Measurements from ENCODE around the gene HNRNPL.
"Not testable (repeated sequence)": the region's sequence is repeated elsewhere in the genome, so short reads cannot be mapped to it uniquely, and the experiment has no call there.

Gene HNRNPL

DNA sequence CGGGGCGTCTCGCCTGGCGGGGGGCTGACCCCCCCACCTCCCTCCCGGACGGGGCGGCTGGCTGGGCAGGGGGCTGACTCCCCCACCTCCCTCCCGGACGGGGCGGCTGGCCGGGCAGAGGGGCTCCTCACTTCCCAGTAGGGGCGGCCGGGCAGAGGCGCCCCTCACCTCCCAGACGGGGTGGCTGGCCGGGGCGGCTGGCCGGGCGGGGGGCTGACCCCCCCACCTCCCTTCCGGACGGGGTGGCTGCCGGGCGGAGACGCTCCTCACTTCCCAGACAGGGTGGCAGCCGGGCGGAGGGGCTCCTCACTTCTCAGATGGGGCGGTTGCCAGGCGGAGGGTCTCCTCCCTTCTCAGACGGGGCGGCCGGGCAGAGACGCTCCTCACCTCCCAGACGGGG is 52.0 kb downstream of the HNRNPL start:
- not testable (repeated sequence) for DNase-seq

DNA sequence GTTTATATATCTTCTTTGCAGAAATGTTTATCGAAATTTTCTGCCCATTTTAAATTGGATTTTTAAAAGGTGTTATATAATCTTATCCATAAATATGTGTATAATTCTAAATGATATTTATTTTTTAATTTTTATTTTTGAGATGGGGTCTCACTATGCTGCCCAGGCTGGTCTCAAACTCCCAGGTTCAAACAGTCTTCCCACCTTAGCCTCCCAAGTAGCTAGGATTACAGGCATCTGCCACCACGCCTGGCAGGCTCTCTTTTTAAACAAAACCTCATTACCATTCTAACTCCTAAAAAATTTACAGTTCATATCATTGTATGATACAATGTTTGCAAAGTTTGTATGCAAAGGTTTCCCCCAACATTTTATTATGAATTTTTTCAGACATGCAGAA is 53.6 kb downstream of the HNRNPL start:
- no peak for DNase-seq

DNA sequence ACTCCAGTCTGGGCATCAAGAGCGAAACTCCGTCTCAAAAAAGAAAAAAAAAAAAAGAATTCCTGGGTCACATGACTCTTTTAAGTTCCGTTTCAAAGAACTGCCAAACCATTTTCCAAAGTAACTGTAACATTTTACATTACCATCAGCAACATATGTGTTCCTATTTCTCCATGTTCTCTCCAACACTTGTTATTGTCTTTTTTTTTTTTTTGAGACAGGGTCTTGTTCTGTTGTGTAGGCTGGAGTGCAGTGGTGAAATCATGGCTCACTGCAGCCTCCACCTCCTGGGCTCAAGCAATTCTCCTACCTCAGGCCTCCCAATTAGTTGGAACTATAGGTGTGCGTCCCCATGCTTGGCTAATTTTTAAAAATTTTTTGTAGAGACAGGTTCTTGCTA is 54.2 kb downstream of the HNRNPL start:
- DNase-seq = no peak

DNA sequence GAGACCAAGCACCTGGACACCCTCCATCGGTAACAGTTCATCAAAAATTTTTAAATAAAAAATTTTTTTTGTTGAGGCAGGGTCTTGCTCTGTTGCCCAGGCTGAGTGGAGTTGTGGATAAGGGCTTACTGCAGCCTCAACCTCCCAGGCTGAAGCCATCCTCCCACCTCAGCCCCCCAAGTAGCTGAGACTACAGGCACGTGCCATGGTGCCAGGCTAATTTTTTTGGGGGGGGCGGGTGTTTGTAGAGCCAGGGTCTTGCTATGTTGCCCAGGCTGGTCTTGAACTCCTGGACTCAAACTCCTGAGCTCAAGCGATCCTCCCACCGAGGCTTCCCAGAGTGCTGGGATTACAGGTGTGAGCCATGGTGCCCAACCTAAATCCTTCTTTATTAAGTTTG is 56.1 kb downstream of the HNRNPL start:
- no peak for DNase-seq

DNA sequence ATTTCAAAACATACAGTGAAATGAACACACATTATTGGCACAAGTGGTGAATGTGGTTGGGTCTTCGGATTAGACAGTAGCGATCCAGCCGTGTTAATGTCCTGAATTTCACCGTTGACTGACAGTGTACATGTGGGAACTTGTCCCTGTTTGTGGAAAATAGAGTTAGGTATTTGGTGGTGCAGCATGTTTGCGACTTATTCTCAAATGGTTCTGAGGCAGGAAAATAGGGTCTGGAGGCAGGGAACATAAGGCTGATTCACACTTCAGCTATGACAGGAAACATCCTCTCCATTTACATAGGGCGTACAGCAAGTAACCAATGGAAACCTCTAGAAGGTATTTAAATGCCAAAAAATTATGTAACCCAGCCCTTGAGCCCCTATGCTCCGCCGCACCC is 56.6 kb downstream of the HNRNPL start:
- DNase-seq = no peak

DNA sequence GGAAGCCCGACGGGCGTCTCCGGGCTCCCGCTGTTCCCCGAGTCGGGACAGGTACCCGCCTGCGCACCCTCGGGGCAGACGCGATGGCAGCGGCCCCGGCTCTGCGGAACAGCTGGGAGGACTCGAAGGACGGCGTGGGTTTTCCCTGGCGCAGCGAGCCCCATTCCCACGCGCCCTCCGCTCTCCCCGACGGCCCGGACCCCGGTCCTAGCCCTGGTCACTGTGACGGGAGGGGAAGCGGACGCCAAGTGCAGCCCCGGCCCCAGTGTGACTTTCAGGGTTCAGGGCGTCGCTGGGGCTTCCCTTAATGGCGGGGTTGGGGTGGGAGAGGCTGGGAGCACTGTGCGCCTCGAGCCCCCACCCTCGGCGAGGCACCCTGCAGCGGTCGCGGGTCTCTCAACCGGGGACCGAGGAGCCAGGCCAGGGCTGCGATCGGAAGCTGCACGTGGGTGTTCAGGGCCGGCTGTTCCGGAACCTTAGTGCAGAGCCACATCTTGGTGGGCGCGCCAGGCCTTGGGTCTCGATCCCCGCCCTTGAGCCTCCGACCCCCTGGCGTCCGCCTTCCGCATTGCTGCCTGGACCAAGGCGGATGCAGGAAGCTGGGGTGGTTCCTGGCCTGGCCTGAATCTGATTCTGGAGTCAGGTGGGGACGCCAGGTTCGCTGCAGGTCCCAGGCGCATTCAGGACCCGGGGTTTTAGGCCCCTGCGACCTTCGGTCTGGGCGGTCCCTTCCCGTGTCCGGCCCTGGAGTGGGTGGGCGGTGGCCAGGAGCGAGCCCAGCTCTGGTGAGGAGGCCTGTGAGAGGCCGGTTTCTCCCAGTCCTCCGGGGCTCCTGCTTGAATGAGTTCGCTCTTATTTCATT is 57.3 kb downstream of the HNRNPL start:
- DNase-seq = peak; percentile 17

DNA sequence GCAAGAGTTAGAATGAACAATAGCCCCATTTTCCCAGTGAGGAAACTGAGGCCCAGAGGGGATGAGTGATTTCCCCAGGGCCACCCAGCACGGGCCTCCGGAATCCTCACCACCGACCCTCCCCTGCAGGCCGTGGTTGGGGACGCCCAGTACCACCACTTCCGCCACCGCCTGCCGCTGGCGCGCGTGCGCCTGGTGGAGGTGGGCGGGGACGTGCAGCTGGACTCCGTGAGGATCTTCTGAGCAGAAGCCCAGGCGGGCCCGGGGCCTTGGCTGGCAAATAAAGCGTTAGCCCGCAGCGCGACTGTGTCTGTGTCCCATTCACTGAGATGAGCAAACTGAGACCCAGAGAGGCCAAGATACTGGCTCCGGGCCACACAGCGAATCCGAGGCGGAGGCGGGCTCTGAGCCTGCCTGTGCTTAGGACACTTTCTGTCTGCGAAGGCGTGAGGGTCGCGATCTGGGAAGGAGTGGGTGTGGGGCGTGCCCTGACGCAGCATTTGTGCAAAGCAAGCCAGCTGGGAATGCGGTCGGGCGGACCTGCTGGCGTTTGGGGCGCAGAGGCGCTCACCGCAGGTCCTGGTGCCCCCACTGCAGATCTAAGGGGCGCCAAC is 58.2 kb downstream of the HNRNPL start:
- DNase-seq = not testable (repeated sequence)

DNA sequence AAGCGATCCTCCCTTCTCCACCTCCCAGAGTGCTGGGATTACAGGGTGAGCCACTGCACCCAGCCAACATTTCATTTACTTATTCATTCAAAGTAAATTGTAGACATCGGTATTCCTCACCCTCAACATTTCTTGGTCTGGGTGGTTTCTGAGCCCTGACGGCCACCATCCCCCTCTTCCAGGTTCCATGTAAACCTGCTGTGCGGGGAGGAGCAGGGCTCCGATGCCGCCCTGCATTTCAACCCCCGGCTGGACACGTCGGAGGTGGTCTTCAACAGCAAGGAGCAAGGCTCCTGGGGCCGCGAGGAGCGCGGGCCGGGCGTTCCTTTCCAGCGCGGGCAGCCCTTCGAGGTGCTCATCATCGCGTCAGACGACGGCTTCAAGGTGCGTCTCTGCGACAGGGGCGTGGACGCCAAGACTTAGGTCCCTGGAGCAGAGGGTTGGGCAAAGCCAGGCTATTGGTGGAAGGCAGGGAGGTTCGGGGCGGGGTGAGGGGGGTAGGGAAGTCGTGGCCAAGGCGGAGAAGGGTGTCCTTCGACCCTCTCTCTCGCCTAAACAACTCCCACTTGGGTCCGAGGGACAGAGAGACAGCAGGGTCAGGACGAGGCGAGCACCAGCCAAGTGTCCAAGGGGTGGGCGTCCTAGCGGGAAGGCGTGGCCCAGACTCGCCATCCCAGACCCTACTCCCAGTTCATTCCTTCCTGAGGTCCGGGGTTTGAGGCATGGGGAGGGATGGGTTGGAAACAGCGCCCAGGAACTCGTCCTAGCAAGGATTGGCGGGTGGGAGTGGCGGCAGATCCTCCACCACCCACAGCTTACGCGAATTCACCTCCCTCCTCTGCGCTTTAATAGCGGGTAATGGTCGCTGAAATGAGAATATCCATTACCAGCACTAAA is 59.0 kb downstream of the HNRNPL start:
- not testable (repeated sequence) for DNase-seq

DNA sequence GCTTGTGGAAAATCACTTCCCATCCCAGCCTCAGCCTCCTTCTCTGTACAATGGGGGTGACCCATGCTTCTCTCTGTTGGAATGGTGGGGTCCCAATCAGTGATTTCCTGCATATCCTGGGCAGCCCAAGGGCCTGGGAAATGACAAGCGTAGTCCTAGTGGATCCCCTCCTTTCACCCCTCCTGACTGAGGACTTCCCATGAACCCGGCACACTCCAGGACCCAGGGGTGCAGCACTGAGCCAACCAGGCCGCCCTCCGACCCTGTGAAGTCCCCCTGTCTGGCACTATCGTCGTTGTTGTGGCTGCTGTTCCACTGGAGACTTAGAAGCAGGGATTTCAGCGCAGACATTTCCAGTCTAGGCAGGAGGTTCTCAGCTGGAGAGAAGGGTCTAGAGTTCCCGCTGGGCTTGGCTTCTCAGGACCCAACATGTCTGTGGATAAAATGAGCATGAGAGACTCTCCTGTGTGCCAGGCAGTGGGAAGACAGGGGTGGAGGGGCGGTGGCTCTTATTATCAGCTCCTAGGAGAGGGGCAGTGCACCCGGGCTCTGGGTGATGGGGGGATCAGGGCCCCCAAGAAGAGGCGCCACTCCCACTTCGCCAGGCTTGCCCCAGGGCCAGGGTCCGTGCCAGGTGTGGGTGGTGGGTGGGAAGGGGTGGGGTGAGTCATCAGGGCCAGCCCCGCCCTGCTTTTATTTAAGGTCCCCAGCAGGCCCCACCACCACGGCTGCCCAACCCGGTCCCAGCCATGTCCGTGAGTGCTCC is 61.1 kb downstream of the HNRNPL start, which contains the start of gene LGALS7B:
Gene LGALS7B, plus strand, starts transcription at position 723 of the 766 bp plus-strand sequence. Its CDS starts 27 bp downstream, at position 750.
- DNase-seq = no peak

DNA sequence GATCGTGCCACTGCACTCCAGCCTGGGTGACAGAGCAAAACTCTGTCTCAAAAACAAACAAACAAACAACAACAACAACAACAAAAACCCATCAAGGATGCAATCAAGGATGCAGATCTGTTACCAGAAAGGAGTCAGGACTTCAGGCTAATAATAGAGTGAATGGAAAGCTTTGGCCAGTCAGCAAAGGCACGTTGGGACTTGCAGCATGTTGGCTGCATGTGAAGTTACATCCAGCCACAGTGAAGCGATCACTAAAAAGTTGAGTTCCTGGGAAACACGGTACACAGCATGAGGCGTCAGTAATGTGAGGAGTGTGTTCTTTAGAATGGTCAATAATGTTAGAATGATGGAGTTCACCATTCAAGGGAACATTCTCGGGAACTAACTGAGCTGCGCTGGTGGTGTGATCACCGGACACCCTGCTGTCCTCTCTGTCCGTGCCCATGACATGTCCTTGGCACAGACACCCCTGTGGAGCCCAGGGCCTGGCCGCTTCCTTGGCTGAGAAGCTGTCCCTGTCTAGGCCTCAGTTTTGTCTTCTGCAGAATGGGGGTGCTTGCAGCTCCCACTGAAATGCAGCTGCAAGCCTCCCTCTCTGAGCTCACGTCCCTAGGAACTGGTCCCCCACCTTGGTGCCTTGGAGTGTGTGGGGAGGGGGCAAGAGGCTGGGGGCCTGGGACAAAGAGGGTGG is 63.1 kb downstream of the HNRNPL start:
- no peak for DNase-seq
